NCI-H526 (cell line): ENCODE data around the gene VARS1.
"Not testable (repeated sequence)": the region's sequence is repeated elsewhere in the genome, so short reads cannot be mapped to it uniquely, and the experiment has no call there.

Experiments
- DNase-seq, 2 experiments: peaks; one replicate each; lab custom pipeline; 2025; lab: John Stamatoyannopoulos, UW

VARS1 gene

DNA sequence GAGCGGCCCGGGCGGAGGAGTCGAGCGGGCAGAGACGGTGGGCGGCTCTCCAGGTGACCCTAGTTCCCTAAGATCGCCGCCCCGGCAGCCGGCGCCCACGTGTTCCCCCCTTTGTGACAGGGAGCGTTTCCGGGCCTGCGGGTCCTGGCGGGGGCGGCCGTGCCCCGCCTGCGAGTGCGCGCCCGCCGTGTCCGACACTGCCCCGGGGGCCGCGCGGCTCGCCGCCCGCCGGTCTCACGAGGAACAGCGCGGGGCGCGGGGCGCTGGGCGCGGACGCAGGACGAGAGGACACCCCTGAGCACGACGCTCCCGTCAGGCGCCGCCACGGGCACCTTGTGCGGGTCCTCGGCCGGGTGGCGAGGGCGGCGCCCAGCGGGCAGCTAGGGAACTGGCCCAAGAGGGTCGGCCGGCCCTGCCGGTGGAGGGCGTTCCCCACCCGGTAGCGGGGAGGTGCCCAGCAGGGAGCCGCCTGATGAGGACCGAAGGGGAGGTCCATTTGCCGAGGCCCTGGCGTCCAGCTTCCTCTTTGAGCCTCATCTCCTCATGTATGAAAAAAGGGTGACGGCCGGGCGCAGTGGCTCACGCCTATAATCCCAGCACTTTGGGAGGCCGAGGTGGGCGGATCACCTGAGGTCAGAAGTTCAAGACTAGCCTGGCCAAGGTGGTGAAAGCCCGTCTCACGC is at the start of gene VARS1:
Gene VARS1, minus strand, starts transcription at position 137 of the 683 bp plus-strand sequence. CDS start 535 bp downstream, outside the sequence.
- DNase-seq: peak; percentile 50 to 92

GRCh38 chr6:31844507-31844906 is 49.0 kb upstream of the VARS1 start:
- no peak for DNase-seq

- DNase-seq: no peak
These were observed 46.5 kb upstream of the VARS1 start for GRCh38 chr6:31842053-31842452.

GRCh38 chr6:31839779-31840126 is 44.2 kb upstream of the VARS1 start:
- DNase-seq: not testable (repeated sequence)

GRCh38 chr6:31838968-31839367 is 43.4 kb upstream of the VARS1 start:
- no peak for DNase-seq

GRCh38 chr6:31838114-31838553 is 42.6 kb upstream of the VARS1 start:
- DNase-seq: not testable (repeated sequence)

- no peak for DNase-seq
These were observed 42.0 kb upstream of the VARS1 start for GRCh38 chr6:31837369-31838113.

GRCh38 chr6:31836474-31837368 is 41.2 kb upstream of the VARS1 start:
- DNase-seq: no peak

GRCh38 chr6:31836047-31836473 is 40.5 kb upstream of the VARS1 start:
- DNase-seq: no peak

DNA sequence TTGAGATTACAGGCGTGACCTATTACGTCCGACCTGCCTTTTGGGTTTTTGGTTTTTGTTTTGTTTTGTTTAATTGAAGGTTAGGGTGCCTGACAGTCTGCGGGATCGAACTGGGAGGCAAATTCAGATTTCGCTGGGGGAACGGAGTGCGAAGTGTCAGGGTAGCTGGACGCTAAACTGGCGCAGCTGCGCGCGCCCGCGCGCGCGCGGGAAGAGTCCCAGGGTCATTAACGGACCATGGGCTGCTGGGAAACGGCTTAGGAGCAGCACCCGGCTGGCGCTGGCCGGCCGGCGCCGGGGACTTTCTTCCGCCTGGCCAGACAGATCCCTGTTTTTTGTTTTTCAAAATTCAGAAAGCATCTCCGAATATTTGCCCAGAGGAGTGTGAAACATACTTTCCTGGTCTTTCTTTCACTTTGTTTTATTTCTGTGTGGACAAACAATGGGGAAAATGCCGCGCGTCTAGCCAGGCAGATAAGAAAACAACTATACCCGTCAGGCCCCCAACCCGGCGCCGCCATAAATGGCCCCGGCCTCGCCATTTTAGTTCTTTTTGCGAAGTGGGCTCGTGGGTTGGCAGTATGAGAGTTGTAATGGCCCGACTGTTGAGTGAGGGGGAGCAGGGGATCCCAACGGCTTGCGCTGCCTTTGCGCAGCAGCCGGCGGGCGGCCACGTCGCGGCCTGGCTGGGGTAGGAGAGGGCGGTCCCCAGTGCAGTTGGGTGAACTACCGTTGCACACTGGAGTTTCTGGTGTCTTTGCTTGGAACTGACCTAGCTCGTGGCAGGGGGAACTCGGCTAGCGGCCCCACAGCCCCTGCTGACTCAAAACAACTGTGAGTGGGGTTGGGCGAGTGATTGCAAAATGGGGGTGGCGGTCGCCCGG is 39.1 kb upstream of the VARS1 start:
- peak; percentile 84 to 96 for DNase-seq

- DNase-seq: no peak
These were observed 36.0 kb upstream of the VARS1 start for GRCh38 chr6:31831350-31832215.

DNA sequence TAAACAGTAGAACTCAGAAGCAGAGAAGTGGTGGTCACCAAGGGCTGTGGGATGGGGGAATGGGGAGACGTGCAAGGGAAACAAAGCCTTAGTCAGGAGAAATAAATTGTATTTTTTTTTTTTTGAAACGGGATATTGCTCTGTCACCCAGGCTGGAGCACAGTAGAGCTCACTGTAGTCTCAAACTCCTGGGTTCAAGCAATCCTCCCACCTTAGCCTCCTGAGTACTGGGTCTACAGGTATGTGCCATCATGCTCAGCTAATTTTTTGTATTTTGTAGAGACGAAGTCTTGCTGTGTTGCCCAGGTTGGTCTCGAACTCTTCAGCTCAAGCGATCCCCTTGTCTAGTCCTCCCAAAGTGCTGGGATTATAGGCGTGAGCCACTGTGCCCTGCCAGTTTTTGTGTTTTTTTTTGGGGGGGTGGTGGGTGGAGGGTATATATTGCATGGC is 35.4 kb upstream of the VARS1 start:
- DNase-seq: no peak

DNA sequence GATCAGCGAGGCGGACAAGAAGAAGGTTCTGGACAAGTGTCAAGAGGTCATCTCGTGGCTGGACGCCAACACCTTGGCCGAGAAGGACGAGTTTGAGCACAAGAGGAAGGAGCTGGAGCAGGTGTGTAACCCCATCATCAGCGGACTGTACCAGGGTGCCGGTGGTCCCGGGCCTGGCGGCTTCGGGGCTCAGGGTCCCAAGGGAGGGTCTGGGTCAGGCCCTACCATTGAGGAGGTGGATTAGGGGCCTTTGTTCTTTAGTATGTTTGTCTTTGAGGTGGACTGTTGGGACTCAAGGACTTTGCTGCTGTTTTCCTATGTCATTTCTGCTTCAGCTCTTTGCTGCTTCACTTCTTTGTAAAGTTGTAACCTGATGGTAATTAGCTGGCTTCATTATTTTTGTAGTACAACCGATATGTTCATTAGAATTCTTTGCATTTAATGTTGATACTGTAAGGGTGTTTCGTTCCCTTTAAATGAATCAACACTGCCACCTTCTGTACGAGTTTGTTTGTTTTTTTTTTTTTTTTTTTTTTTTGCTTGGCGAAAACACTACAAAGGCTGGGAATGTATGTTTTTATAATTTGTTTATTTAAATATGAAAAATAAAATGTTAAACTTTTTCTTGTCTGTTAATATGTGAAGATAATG is 34.2 kb upstream of the VARS1 start:
- peak; percentile 35 to 61 for DNase-seq

GRCh38 chr6:31827286-31828079 is 31.9 kb upstream of the VARS1 start, which contains the start of gene HSPA1B:
HSPA1B (plus strand) TSS chr6:31827738; CDS start chr6:31827951, 213 bp downstream.
- peak; percentile 99 for DNase-seq

GRCh38 chr6:31826793-31827285 is 31.3 kb upstream of the VARS1 start:
- peak in 1 of 2 experiments; percentile 77 for DNase-seq

- no peak for DNase-seq
These were observed 30.0 kb upstream of the VARS1 start for GRCh38 chr6:31825553-31825952.

DNA sequence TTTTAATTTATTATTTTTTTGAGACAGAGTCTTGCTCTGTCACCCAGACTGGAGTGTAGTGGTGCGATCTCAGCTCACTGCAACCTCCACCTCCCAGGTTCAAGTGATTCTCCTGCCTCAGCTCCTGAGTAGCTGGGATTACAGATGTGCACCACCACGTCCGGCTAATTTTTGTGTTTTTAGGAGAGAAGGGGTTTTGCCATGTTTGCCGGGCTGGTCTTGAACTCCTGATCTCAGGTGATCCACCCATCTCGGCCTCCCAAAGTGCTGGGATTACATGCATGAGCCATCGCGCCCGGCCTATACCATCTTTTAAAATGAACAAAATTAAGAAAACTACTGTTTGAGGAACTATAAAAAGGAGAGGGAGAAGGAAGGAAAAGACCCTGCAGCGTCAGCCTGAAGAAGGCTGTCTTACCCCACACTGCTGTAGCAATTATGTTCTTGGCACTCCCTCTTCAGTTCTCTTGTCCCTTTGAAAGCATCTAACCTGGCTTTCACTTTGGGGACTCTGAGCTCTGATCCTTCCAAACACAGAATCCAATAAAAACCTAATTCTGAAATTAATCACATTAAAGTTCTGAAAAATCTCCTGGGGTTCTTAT is 28.1 kb upstream of the VARS1 start:
- not testable (repeated sequence) for DNase-seq
